ENCODE results near the gene ATXN7L1. TPM values are rescaled to one million over a fixed set of nuclear protein-coding genes. Genes with fewer than 3 reads are reported as not detected.

Gene ATXN7L1
- total RNA-seq, 4 donors from 2014 or later: 30.8 to 45.8 (median 39.3) TPM

DNA sequence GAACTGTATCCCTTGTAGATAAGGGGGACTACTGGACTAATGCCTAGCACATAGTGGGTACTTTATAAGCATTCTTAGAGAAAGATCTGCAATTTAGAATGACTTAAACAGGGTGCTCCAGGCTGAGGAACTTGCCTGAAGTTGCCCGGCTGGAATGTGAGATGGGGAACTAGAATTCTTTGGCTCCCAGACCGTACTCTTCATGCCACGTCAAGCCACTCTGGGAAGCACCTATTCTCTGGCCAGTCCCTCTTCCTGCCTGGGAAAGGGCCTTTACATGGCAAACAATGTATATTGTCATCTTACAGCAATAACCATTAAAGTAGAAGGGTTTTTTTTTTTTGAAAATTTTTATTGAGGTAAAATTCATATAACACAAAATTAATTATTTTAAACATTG is 34.5 kb downstream of the ATXN7L1 start:
- H3K4me1 ChIP-seq: peaks cover 0 to 17% (median 0%) of the 10 kb centered on the region in 4 donors
- no peak for DNase-seq
- TF ChIP-seq, protein P1, sequence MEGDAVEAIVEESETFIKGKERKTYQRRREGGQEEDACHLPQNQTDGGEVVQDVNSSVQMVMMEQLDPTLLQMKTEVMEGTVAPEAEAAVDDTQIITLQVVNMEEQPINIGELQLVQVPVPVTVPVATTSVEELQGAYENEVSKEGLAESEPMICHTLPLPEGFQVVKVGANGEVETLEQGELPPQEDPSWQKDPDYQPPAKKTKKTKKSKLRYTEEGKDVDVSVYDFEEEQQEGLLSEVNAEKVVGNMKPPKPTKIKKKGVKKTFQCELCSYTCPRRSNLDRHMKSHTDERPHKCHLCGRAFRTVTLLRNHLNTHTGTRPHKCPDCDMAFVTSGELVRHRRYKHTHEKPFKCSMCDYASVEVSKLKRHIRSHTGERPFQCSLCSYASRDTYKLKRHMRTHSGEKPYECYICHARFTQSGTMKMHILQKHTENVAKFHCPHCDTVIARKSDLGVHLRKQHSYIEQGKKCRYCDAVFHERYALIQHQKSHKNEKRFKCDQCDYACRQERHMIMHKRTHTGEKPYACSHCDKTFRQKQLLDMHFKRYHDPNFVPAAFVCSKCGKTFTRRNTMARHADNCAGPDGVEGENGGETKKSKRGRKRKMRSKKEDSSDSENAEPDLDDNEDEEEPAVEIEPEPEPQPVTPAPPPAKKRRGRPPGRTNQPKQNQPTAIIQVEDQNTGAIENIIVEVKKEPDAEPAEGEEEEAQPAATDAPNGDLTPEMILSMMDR (IDR thresholded peaks at IDR 0.05): no peak
- no peak for TF ChIP-seq POLR2A (IDR thresholded peaks at IDR 0.05)
- no peak overlapping the region for H3K27ac ChIP-seq
- H3K9me3 ChIP-seq: no peaks in the 10 kb centered on the region
- no peak overlapping the region for H3K4me3 ChIP-seq
- no peaks in the 10 kb centered on the region for H3K27me3 ChIP-seq
- H3K36me3 ChIP-seq: peaks cover 0 to 5% (median 0%) of the 10 kb centered on the region in 3 donors

DNA sequence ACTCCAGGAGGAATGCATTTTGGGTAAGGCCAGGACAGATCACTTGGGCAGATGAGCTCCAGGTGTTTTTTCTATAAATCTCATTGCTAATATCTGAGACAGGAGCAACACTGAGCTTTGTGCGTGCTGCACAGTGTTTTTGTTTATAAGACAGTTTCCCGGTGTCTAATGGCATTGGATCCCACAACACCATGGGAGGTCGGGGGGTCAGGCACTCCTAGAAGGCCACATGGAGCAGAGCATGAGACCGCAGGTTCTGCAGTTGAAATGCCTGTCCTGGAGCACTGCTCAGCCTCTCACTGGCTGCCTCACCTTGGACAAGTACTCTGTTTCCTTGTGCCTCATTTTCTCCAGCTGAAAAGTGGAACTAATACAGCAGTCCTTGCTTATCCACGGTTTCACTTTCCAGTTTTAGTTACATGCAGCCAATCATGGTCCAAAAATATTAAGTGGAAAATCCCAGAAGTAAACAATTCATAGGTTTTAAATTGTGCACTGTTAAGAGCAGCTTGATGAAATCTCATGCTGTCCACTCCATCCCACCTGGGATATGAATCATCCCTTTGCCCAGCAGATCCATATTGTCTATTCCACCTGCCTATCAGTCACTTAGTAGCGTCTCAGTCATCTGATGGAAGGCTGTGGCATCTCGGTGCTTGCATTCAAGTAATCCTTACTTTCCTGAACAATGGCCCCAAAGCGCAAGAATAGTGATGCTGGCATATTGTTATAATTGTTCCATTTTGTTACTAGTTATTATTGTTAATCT is 35.2 kb downstream of the ATXN7L1 start:
- Histone ChIP-seq H3K4me3 (no peak overlapping the region), H3K36me3 (peaks cover 0 to 5% (median 0%) of the 10 kb centered on the region in 3 donors), H3K27me3 (no peaks in the 10 kb centered on the region), H3K27ac (no peak overlapping the region), H3K4me1 (peaks cover 0 to 17% (median 0%) of the 10 kb centered on the region in 4 donors), H3K9me3 (no peaks in the 10 kb centered on the region)
- DNase-seq: no peak
- TF ChIP-seq POLR2A (IDR thresholded peaks at IDR 0.05): no peak
- TF ChIP-seq, protein P1 (IDR thresholded peaks at IDR 0.05): no peak

DNA sequence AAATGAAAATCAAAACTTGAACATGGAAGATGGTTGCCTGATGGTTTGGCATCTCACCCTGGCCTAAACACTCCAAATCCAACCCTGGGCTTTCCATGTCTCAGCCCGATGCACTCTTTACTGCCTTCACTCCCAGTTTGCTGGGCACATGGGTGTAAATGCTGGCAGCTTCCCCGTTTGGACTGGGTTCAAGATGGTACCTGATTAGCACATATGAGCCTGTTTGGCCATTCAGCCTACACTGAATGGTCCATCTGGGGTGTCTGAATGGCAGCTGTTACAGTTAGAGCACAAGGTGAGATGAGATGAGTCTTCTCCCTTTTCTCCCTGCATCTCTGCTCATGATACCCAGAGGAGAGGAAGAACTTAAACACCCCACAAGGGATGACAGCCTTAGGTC is 37.1 kb downstream of the ATXN7L1 start:
- peaks cover 0 to 17% (median 0%) of the 10 kb centered on the region in 4 donors for H3K4me1 ChIP-seq
- no peak for TF ChIP-seq POLR2A (IDR thresholded peaks at IDR 0.05)
- TF ChIP-seq, protein P1 (IDR thresholded peaks at IDR 0.05): no peak

DNA sequence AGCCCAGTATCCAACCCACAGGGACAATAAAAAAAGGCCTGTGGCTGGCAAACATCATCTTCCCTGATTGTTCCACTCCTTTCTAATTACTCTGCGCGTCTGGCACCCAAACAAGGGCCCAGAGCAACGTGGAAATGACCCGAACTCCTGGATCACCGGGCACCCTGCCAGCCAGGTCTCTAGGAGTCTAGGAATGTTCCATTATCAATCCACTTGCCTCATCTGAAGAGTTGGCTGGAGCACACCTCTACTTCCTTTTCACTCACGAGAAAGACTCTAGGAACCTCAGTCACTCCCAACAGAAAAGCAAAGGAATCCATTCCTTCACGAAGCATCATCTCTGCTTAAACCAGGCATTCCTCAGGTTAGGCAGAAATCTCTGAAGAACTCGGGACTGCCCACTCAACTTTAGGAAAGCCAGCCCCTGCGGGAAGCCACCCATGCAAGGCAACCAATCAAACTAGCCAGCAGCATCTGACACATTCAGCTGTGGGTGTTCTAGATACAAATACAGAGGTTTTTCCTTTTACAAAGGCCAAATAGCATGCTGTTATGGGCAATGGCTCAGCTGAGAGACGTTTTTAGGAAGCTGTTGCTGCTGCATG is 37.7 kb downstream of the ATXN7L1 start:
- H3K27me3 ChIP-seq: no peaks in the 10 kb centered on the region
- peaks cover 0 to 17% (median 0%) of the 10 kb centered on the region in 4 donors for H3K4me1 ChIP-seq
- peaks cover 0 to 5% (median 0%) of the 10 kb centered on the region in 3 donors for H3K36me3 ChIP-seq
- peak overlapping the region in 2 of 4 donors; percentile 25 to 35 for H3K27ac ChIP-seq
- peak in 2 of 3 donors; percentile 64 to 73 for DNase-seq
- TF ChIP-seq, protein P1 (IDR thresholded peaks at IDR 0.05): no peak
- H3K4me3 ChIP-seq: no peak overlapping the region
- H3K9me3 ChIP-seq: no peaks in the 10 kb centered on the region

More for the DNA sequence above, 37.1 kb downstream of the ATXN7L1 start:
- Histone ChIP-seq H3K27me3 (no peaks in the 10 kb centered on the region), H3K4me3 (no peak overlapping the region), H3K27ac (peak overlapping the region in 1 of 4 donors; percentile 35), H3K9me3 (no peaks in the 10 kb centered on the region), H3K36me3 (peaks cover 0 to 5% (median 0%) of the 10 kb centered on the region in 3 donors)
- DNase-seq: no peak

DNA sequence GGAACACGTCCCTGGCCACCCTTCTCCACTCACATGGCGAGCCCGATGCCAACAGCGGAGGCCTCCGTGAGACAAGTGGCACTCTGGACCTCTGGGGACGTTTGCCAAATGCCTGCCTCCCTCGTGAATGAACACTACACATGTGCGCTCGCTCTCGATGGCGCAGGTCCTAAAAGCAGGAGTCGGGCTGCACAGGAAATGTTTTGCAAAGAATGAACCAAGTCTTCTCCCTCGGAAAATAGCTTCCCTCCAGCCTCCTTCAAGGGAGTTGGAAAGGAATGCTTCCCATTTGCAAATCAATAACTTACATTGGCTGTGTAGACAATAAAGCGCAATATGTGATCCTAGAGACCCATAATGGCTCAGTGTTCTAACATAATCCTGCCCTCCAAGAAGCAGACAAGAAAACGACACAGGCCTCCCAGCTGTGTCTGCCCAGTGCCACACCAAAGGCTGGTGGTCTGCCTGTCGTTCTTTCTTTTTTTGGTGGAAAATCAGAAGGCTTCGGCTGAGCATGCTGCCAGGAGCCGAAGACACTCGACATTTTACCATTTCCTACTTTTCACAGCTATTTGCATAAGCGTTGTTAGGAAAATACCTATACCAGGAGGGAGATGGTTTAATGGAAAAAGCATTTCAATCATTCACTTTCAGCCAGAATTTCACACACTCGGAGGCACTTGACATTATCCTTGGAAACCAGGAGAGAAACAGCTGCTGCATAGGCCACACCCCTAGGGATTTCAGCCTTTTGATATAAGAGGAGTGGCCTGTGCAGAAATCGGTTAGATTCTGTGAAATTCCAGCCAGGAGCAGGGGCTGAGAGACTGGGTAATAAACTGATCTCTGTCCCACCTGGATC is 38.4 kb downstream of the ATXN7L1 start:
- Histone ChIP-seq H3K36me3 (no peaks in the 10 kb centered on the region), H3K4me1 (peaks cover 0 to 17% (median 0%) of the 10 kb centered on the region in 4 donors), H3K9me3 (no peaks in the 10 kb centered on the region), H3K4me3 (no peak overlapping the region), H3K27me3 (no peaks in the 10 kb centered on the region), H3K27ac (peak overlapping the region in 1 of 4 donors; percentile 35)
- no peak for TF ChIP-seq POLR2A (IDR thresholded peaks at IDR 0.05)
- TF ChIP-seq, protein P1 (IDR thresholded peaks at IDR 0.05): no peak
- DNase-seq: no peak

Measured in Peyer's patch (tissue), 4 donors.